GM18498 (cell line): Measurements from ENCODE around the gene SLFN12L.
A peak's percentile ranks its signal among the peaks of the same experiment; 100 is the strongest.
"Not testable (repeated sequence)": the region's sequence is repeated elsewhere in the genome, so short reads cannot be mapped to it uniquely, and the experiment has no call there.

Source experiments
- ATAC-seq: cut with Tn5 transposase; IDR thresholded peaks from one replicate; pipeline ENCODE4 v1.9.1; 2021; ENCODE audit warnings: mild to moderate bottlenecking, moderate library complexity; ENCODE audit not compliant: unreplicated experiment

The SLFN12L gene

GRCh38 chr17:35498448-35499178, 38.9 kb downstream of the SLFN12L start:
- ATAC-seq: no peak

DNA sequence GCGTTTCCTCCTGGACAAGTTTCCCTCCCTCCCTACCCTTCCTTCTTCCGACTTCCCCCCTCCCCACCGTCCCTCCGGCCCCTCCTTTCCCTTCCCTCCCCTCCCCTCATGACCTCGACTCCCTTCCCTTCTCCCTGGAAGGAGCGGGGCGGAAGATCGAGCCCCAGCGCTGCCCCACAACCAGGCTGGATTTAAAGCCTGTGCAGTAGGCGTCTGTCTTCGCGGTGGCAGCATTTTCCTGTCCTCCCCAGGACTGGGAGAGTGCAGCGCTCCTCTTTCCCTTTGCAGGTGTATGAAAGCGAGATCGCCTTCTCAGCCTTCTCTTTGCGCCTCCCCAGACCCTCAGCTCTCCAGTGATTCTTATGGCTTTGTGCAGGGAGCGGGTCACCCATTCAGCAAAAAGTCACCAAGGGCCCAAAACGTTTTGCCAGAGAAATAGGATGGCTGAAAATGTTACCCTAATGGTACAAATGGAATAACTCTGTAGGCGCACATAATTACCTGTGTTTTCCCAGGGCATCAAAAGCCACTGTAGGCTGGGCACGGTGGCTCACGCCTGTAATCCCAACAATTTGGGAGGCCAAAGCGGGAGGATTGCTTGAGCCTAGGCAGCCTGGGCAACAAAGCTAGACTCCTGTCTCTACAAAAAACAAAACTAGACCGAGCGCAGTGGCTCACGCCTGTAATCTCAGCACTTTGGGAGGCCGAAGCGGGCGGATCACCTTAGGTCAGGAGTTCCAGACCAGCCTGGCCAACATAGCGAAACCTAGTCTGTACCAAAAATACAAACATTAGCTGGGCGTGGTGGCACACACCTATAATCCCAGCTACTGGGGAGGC, 40.8 kb downstream of the SLFN12L start:
- no peak for ATAC-seq

DNA sequence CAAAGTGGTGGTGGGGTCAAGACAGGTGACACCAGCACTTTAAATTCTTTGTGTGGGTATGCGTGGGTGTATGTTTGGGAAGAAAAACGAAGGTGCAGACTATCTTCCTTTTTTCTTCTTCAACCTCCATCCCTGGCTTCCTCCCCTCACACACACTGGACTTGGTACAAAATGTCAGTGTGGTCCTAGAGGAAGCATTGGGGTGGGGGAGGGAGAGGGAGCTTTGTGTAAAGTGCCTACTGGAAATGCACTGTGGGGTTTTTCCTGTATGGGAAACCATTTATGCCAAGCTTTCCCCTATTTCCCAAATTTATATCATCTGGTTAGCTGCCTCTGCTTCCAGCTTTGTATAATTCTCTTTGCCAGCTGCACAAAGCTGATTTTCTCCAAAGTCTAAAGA, 44.4 kb downstream of the SLFN12L start:
- ATAC-seq: no peak

- ATAC-seq: no peak
Measured at GRCh38 chr17:35491417-35491816, 46.1 kb downstream of the SLFN12L start.

GRCh38 chr17:35489944-35490343, 47.5 kb downstream of the SLFN12L start:
- ATAC-seq: no peak

GRCh38 chr17:35488991-35489390, 48.5 kb downstream of the SLFN12L start:
- no peak for ATAC-seq

DNA sequence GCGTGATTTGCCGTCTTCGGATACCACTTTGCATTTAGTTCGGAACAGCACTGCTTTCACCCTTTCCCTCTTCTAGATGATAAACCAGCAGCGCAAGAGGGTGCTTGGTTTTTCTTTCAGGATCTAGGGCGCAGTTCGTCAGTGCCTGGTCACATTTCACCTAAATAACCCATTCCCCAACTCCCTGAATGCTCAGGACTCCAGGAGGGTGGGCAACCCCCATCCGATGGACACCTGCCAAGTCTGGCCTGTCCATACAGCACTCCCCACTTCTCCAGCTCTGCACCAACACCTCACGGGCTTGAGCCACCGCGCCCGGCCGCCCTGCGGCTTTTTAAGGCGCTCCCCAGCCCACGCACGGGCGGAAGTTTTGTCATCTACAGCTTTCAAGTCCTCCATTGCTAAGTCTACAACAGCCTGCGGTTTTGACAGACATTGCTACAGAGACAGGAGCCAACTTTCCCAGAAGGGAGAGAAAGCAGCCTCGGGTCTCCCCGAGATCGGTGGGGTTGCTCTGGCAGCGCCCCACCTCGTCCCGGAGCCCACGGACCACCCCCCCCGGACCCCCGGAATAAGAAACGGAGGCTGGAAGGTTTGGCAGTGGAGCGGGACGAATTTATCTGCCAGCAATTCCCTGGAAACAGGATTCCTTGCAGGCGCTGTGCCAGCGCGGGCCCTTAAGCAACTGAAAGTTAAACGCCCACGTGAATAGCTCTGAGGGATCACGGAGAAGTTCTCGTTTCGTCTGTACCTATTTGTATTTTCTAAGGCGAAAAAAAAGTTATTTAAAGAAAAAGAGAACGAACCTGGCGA, 50.4 kb downstream of the SLFN12L start:
- ATAC-seq: peak; percentile 59

DNA sequence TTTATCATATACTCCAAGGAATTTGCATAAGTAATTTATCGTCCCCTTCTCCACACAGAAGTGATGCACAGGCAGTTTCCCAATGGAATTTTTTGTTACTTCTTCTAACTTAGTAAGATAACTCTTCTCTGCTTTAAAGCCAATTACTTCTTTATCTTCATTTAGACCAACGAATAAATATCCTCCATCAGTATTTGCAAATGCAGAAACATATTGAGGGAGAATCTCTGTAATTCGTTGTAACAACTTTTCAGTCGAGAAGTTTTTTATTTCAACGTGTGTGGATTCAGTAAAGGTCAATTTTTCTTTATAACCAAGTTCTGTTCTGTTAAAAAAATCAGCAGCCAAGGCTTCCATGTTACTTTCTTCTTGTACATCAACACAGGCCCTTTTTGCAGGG, 58.2 kb downstream of the SLFN12L start:
- no peak for ATAC-seq

GRCh38 chr17:35477248-35477647, 60.2 kb downstream of the SLFN12L start:
- no peak for ATAC-seq

- no peak for ATAC-seq
Measured at GRCh38 chr17:35476283-35476820, 61.1 kb downstream of the SLFN12L start.

- ATAC-seq: no peak
Measured at GRCh38 chr17:35468475-35468874, 69.0 kb downstream of the SLFN12L start.

GRCh38 chr17:35467824-35468223, 69.7 kb downstream of the SLFN12L start:
- no peak for ATAC-seq

DNA sequence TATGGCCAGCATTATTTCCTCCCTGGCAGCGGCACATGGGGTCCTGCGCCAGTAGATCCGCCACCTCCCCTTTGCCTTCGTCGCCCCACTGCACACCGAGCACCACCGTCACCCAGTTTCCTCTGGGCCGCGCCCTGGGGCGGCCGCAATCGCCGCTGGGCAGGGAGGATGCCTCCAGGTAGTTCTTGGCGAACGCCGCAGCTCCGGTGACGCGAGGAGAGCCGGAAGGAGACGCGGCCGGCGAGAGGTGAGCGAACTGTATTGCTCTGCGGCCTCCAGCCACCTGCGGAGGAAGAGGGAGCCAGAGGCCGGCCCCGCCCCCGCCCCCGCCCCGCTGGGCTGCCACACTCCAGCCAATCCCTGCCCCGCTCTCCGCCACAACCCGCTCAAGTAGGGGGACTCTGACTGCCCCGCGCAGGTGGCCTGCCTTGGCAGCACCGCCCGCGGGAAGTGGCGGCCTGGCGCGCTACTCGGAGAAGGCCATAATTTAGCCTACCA, 77.1 kb downstream of the SLFN12L start:
- ATAC-seq: peak; percentile 95

GRCh38 chr17:35454035-35454434, 83.4 kb downstream of the SLFN12L start:
- not testable (repeated sequence) for ATAC-seq

GRCh38 chr17:35453171-35453570, 84.3 kb downstream of the SLFN12L start:
- ATAC-seq: no peak

DNA sequence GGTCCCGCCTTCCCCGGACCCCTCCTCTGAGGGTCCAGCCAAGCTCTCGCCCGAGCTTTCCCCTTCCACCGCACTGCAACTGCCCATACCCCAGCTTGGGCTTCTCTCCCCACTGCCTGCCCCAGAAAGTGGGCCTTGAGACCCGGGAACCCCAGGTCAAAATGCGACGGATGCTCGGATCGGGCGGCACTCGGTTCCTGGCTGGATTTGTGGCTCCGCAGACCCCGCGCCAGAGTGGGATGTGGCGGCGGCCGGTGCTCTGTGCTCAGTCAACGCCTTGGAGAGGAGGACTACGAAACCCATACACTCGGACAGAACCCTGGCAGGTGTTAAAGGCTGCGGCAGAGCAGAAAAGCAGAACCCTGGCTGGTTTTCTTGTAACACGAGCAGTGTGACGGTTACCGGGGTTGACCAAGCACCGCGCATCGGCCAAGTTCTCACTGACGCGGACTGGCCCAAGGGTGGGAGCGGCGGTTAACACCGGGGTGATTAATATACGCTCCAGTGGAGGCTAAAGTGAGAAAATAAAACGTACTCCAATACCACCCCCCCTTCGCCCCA, 88.0 kb downstream of the SLFN12L start:
- ATAC-seq: peak; percentile 49

- peak; percentile 7 for ATAC-seq
Measured at GRCh38 chr17:35448899-35449227, 88.6 kb downstream of the SLFN12L start.

GRCh38 chr17:35448214-35448898, 89.1 kb downstream of the SLFN12L start, which contains the start of gene SLFN13:
TSS of gene SLFN13 (minus strand) at chr17:35448766. CDS start at chr17:35445680, 3,086 bp downstream.
- peak; percentile 75 for ATAC-seq

DNA sequence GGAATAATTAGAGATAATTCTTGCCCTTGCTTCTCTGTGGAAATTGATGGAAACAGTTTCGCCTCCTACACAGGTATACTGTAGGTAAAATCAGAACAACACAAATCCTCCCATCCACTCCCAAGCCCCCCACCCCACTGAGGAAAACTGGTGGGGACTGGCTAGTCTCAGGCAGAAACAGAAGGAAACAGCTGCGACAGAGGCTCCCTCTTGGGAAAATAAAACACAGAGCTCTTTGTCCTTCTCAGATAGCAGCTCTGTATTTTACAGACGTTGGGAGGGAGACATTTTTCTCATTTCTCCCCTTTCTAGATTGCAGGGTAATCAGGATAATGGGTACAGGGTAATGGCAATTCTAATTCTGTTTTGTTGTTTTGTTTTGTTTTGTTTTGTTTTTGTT, 90.0 kb downstream of the SLFN12L start:
- no peak for ATAC-seq

DNA sequence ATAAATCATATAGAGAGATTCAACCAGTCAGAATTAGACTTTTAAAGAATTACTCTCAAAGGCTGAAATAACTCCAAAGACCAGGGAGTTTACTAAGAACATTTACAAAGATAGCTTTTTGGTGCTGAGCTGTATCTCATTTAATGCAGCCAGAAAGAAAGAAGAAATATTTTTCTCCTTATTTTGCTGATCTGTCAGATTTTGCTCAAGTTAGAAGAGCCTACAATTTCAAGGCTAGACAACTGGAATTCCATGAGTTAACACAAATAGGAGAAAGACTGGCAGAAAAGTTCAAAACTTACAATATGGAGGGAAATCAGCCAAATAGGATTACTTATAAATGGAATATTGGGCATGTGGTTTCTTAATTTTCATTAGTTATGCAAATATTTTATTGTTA, 99.0 kb downstream of the SLFN12L start:
- ATAC-seq: no peak
